PFSK-1 (cell line): ENCODE measurements around the gene SMG6.

Experiments
- FOXP2 ChIP-seq: optimal IDR thresholded peaks from 2 replicates; pipeline ENCODE3; 2011; ENCODE audit warnings: borderline replicate concordance, control low read depth, inconsistent platforms; ENCODE audit not compliant: insufficient read depth; ENCODE audit errors: extremely low read length, extremely low read depth
- POLR2AphosphoS5 ChIP-seq: IDR thresholded peaks from 2 replicates; pipeline ENCODE4 v1.6.1; 2012; ENCODE audit warnings: low read depth, mild to moderate bottlenecking, control low read depth, low read length, moderate library complexity
- REST ChIP-seq, 2 experiments: IDR thresholded peaks; 2 replicates each; pipeline versions ENCODE4 v1.6.1 to v1.8.0; 2011 to 2012; ENCODE audit warnings: low read depth in 2 of 2, low read length in 2 of 2, control low read depth in 1 of 2, inconsistent platforms in 1 of 2, mild to moderate bottlenecking in 1 of 2, moderate library complexity in 1 of 2; ENCODE audit not compliant: insufficient read depth in 1 of 2
- SIN3A ChIP-seq: IDR thresholded peaks from 2 replicates; pipeline ENCODE4 v1.6.1; 2012; ENCODE audit warnings: mild to moderate bottlenecking, low read length, moderate library complexity, borderline replicate concordance; ENCODE audit not compliant: insufficient read depth
- TAF1 ChIP-seq: IDR thresholded peaks from 2 replicates; pipeline ENCODE4 v1.6.1; 2012; ENCODE audit warnings: low read length, control low read depth, borderline replicate concordance; ENCODE audit not compliant: insufficient read depth

The SMG6 gene

GRCh38 chr17:2253768-2254406 lies 49.7 kb downstream of the SMG6 start:
- TF ChIP-seq POLR2AphosphoS5 (no peak), REST (IDR thresholded peaks at IDR 0.05; ENCODE audit: insufficient read depth in 1 of 2, low read depth in 2 of 2, low read length in 2 of 2) (no peak), SIN3A (no peak), TAF1 (no peak), FOXP2 (no peak)

DNA sequence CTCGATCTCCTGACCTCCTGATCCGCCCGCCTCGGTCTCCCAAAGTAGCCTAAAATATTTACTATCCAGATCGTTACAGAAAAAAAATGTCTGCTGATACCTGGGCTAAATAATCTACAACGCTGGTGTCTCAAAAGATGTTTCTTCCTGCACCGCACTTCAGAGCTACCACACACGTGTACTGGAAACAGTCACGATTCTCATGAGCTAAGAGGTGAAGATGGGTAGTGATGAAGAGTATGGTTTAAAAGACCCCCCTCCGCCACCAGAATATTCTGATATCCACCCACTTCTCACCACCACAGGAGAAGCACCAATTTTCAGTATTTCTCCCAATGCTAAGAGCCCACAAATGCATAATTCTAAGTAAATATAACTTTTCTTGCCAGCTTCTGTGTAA lies 50.2 kb downstream of the SMG6 start:
- TF ChIP-seq SIN3A (no peak), TAF1 (no peak), FOXP2 (no peak), POLR2AphosphoS5 (no peak), REST (IDR thresholded peaks at IDR 0.05; ENCODE audit: insufficient read depth in 1 of 2, low read depth in 2 of 2, low read length in 2 of 2) (no peak)

DNA sequence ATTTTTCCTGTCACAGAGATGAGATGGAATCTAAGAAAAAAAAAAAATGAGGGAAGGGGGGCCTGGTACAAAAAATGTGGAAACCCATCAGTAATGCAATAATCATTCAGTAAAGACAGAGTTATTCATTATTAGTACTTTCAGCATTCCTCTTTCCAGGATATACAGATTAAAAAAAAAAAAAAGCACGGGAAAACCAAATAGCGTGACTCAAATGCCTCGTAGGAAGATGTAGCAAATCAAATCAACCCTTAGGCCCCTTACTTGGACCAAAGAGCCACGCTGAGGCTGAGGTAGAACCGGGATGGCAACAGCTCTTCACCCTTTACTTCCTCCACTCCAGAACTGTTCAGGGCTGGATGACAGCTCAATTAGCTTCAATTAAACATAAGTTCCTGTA lies 52.5 kb downstream of the SMG6 start:
- TF ChIP-seq REST (IDR thresholded peaks at IDR 0.05; ENCODE audit: insufficient read depth in 1 of 2, low read depth in 2 of 2, low read length in 2 of 2) = no peak
- no peak for TF ChIP-seq POLR2AphosphoS5
- TF ChIP-seq FOXP2 = no peak
- no peak for TF ChIP-seq SIN3A
- no peak for TF ChIP-seq TAF1

DNA sequence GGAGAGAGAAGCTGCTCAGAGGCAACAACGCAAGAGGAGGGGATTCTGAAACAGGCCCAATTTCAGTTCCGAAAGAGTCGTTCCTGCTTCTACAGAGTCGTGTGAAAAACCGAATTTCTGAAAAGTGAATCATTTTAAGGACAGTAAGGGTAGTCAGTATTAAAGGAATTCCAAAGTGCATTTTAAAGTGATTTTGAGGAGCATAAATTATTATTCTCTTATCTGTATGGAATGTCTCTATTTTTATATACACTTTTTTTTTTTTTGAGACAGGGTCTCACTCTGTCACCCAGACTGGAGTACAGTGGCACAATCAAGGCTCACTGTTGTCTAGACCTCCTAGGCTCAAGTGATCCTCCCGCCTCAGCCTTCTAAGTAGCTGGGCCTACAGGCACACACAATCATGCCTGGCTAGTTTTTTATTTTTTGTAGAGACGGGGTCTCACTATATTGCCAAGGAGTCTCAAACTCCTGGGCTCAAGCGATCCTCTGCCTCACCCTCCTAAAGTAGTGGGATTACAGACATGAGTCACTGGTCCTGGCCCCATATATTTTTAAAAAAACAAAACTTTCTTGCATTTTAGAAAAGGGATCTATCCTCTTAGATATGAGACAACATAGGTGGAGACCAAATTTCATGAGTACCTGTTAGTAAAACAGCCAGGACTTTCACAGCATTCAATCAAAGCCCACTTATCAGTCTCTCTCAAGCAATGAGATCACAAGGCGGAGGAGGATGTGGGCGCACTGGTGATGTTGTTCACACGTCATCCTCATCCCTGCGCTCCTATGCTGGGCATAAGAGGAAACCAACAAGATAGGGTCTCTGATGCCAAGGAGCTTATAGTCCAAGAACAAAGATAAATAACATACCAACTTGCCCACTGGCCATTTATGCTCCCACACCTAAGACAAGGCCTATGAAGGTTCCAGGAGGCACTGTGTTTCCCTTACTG lies 53.2 kb downstream of the SMG6 start:
- TF ChIP-seq POLR2AphosphoS5 (no peak), FOXP2 (no peak), REST (IDR thresholded peaks at IDR 0.05; ENCODE audit: insufficient read depth in 1 of 2, low read depth in 2 of 2, low read length in 2 of 2) (no peak), SIN3A (no peak), TAF1 (no peak)
